IgD-negative memory B cell (primary cell): ENCODE measurements around the gene LAMTOR1. TPM values are rescaled to one million over a fixed set of nuclear protein-coding genes. Genes with fewer than 3 reads are reported as not detected.

ENCODE experiments used
- H3K27ac Mint-ChIP-seq, 3 donors: one replicate each; pipeline ENCODE4 v1.8.0; 2020 to 2022; ENCODE audit warnings: mild to moderate bottlenecking in 3 of 3, mixed read lengths in 3 of 3, moderate library complexity in 1 of 3
- H3K27me3 Mint-ChIP-seq: one replicate; pipeline ENCODE4 v1.8.0; 2021; ENCODE audit warnings: mixed read lengths
- H3K36me3 Mint-ChIP-seq: one replicate; pipeline ENCODE4 v1.8.0; 2020; ENCODE audit warnings: mild to moderate bottlenecking, mixed read lengths
- H3K4me1 Mint-ChIP-seq, 3 donors: one replicate each; pipeline ENCODE4 v1.8.0; 2020 to 2022; ENCODE audit warnings: mixed read lengths in 3 of 3, mild to moderate bottlenecking in 1 of 3
- H3K4me3 Mint-ChIP-seq, 4 donors: one replicate each; pipeline ENCODE4 v1.8.0; 2020 to 2022; ENCODE audit warnings: mild to moderate bottlenecking in 4 of 4, mixed read lengths in 4 of 4, moderate library complexity in 3 of 4
- H3K9me3 Mint-ChIP-seq, 3 donors: one replicate each; pipeline ENCODE4 v1.8.0; 2020 to 2021; ENCODE audit warnings: mixed read lengths in 3 of 3, mild to moderate bottlenecking in 1 of 3
- polyA plus RNA-seq: library from polyadenylated mRNA; unstranded; fragments of 300-500 nt; fragmentation: Illumina TruSeq; gene quantifications from one replicate; pipeline ENCODE4 v1.2.3, GENCODE V29; 2021

LAMTOR1 gene
- polyA plus RNA-seq, 1 donor from 2014 or later, result 111 TPM

- no peaks in the 10 kb centered on the region for H3K4me1 Mint-ChIP-seq
- H3K27ac Mint-ChIP-seq, result no peak overlapping the region
- H3K36me3 Mint-ChIP-seq, result peaks cover 3% of the 10 kb centered on the region
- H3K27me3 Mint-ChIP-seq, result peaks cover 7% of the 10 kb centered on the region
- peaks cover 0 to 24% (median 15%) of the 10 kb centered on the region in 3 donors for H3K9me3 Mint-ChIP-seq
- H3K4me3 Mint-ChIP-seq, result no peak overlapping the region
Observed at GRCh38 chr11:72129381-72129780, 26.3 kb upstream of the LAMTOR1 start.

- Mint-ChIP-seq H3K4me3 (no peak overlapping the region), H3K9me3 (peaks cover 0 to 24% (median 15%) of the 10 kb centered on the region in 3 donors), H3K36me3 (peaks cover 3% of the 10 kb centered on the region), H3K4me1 (no peaks in the 10 kb centered on the region), H3K27ac (no peak overlapping the region), H3K27me3 (peaks cover 8% of the 10 kb centered on the region)
Observed at GRCh38 chr11:72127923-72128322, 24.8 kb upstream of the LAMTOR1 start.

GRCh38 chr11:72125956-72126355, 22.9 kb upstream of the LAMTOR1 start:
- Mint-ChIP-seq H3K27me3 (peaks cover 8% of the 10 kb centered on the region), H3K36me3 (peaks cover 3% of the 10 kb centered on the region), H3K4me1 (no peaks in the 10 kb centered on the region), H3K27ac (no peak overlapping the region), H3K9me3 (peaks cover 1 to 24% (median 15%) of the 10 kb centered on the region in 3 donors), H3K4me3 (no peak overlapping the region)

- Mint-ChIP-seq H3K4me3 (no peak overlapping the region), H3K27me3 (peaks cover 9% of the 10 kb centered on the region), H3K4me1 (no peaks in the 10 kb centered on the region), H3K36me3 (peaks cover 3% of the 10 kb centered on the region), H3K9me3 (peaks cover 1 to 20% (median 14%) of the 10 kb centered on the region in 3 donors), H3K27ac (no peak overlapping the region)
Observed at GRCh38 chr11:72124046-72124445, 20.9 kb upstream of the LAMTOR1 start.

- Mint-ChIP-seq H3K9me3 (peaks cover 1 to 11% (median 7%) of the 10 kb centered on the region in 3 donors), H3K36me3 (no peaks in the 10 kb centered on the region), H3K4me3 (no peak overlapping the region), H3K27ac (peak overlapping the region in 1 of 3 donors; percentile 84), H3K27me3 (peaks cover 9% of the 10 kb centered on the region), H3K4me1 (no peaks in the 10 kb centered on the region)
Observed at GRCh38 chr11:72123117-72123653, 20.1 kb upstream of the LAMTOR1 start.

- no peak overlapping the region for H3K4me3 Mint-ChIP-seq
- H3K4me1 Mint-ChIP-seq, result no peaks in the 10 kb centered on the region
- no peaks in the 10 kb centered on the region for H3K36me3 Mint-ChIP-seq
- H3K27ac Mint-ChIP-seq, result no peak overlapping the region
- peaks cover 1 to 6% (median 5%) of the 10 kb centered on the region in 3 donors for H3K9me3 Mint-ChIP-seq
- H3K27me3 Mint-ChIP-seq, result peaks cover 8% of the 10 kb centered on the region
Observed at GRCh38 chr11:72122607-72123006, 19.5 kb upstream of the LAMTOR1 start.

GRCh38 chr11:72120930-72121329, 17.8 kb upstream of the LAMTOR1 start:
- Mint-ChIP-seq H3K36me3 (no peaks in the 10 kb centered on the region), H3K9me3 (peaks cover 0 to 5% (median 1%) of the 10 kb centered on the region in 3 donors), H3K4me3 (no peak overlapping the region), H3K27me3 (peaks cover 8% of the 10 kb centered on the region), H3K27ac (no peak overlapping the region), H3K4me1 (no peaks in the 10 kb centered on the region)

GRCh38 chr11:72119198-72119597, 16.1 kb upstream of the LAMTOR1 start:
- Mint-ChIP-seq H3K4me3 (no peak overlapping the region), H3K27me3 (peaks cover 8% of the 10 kb centered on the region), H3K36me3 (no peaks in the 10 kb centered on the region), H3K27ac (peak overlapping the region in 1 of 3 donors; percentile 48), H3K9me3 (peaks cover 0 to 1% (median 0%) of the 10 kb centered on the region in 3 donors), H3K4me1 (no peaks in the 10 kb centered on the region)

GRCh38 chr11:72116019-72116755, 13.1 kb upstream of the LAMTOR1 start:
- Mint-ChIP-seq H3K36me3 (no peaks in the 10 kb centered on the region), H3K9me3 (peaks cover 0 to 1% (median 0%) of the 10 kb centered on the region in 3 donors), H3K27me3 (peaks cover 6% of the 10 kb centered on the region), H3K4me1 (peaks cover 13 to 15% (median 15%) of the 10 kb centered on the region in 3 donors), H3K27ac (no peak overlapping the region), H3K4me3 (no peak overlapping the region)

- Mint-ChIP-seq H3K9me3 (no peaks in the 10 kb centered on the region), H3K27ac (no peak overlapping the region)
Observed at GRCh38 chr11:72114570-72114969, 11.5 kb upstream of the LAMTOR1 start.

GRCh38 chr11:72112978-72113808, 10.1 kb upstream of the LAMTOR1 start:
- Mint-ChIP-seq H3K27me3 (no peaks in the 10 kb centered on the region), H3K9me3 (no peaks in the 10 kb centered on the region), H3K4me3 (peak overlapping the region; percentile 95 to 98 (median 98)), H3K4me1 (peaks cover 15 to 18% (median 15%) of the 10 kb centered on the region in 3 donors), H3K27ac (peak overlapping the region; percentile 96 to 99 (median 97)), H3K36me3 (peaks cover 3% of the 10 kb centered on the region)

More at GRCh38 chr11:72114570-72114969, 11.5 kb upstream of the LAMTOR1 start:
- Mint-ChIP-seq H3K4me3 (no peak overlapping the region), H3K36me3 (peaks cover 3% of the 10 kb centered on the region), H3K4me1 (peaks cover 15 to 18% (median 15%) of the 10 kb centered on the region in 3 donors), H3K27me3 (peaks cover 3% of the 10 kb centered on the region)

- Mint-ChIP-seq H3K36me3 (peaks cover 3% of the 10 kb centered on the region), H3K9me3 (no peaks in the 10 kb centered on the region), H3K4me1 (peaks cover 15 to 18% (median 15%) of the 10 kb centered on the region in 3 donors), H3K4me3 (peak within 1 kb of the TSS; percentile 95 to 98 (median 98)), H3K27ac (peak within 1 kb of the TSS; percentile 96 to 99 (median 97)), H3K27me3 (no peaks in the 10 kb centered on the region)
Observed at GRCh38 chr11:72112143-72112977, 9.3 kb upstream of the LAMTOR1 start, which contains the start of gene ANAPC15. TSS of gene ANAPC15 (minus strand) at chr11:72112695. CDS start at chr11:72111276, 1,419 bp downstream.

GRCh38 chr11:72111300-72112142, 8.4 kb upstream of the LAMTOR1 start:
- peaks cover 3% of the 10 kb centered on the region for H3K36me3 Mint-ChIP-seq
- H3K4me3 Mint-ChIP-seq, result peak overlapping the region; percentile 95 to 98 (median 98)
- no peaks in the 10 kb centered on the region for H3K9me3 Mint-ChIP-seq

More at GRCh38 chr11:72111300-72112142, 8.4 kb upstream of the LAMTOR1 start:
- Mint-ChIP-seq H3K27ac (peak overlapping the region; percentile 96 to 99 (median 97)), H3K27me3 (no peaks in the 10 kb centered on the region), H3K4me1 (peaks cover 15 to 19% (median 18%) of the 10 kb centered on the region in 3 donors)
